NT2/D1 (cell line): ENCODE measurements around the gene GLI1.
A peak's percentile ranks its signal among the peaks of the same experiment; 100 is the strongest.

Experiments
- DNase-seq: peaks from one replicate; pipeline ENCODE4 v3.0.0-alpha.2; 2011; ENCODE audit warnings: low read depth, low spot score
- H3K27me3 ChIP-seq: 2 replicates; pipeline ENCODE4 v1.6.0; 2011; ENCODE audit warnings: mild to moderate bottlenecking; ENCODE audit not compliant: insufficient read length, insufficient read depth
- H3K36me3 ChIP-seq: 2 replicates; pipeline ENCODE4 v1.6.1; 2011; ENCODE audit warnings: mild to moderate bottlenecking, low read length, mixed read lengths; ENCODE audit not compliant: insufficient read depth, insufficient read length
- H3K4me1 ChIP-seq: 2 replicates; pipeline ENCODE4 v1.5.1; 2011; ENCODE audit not compliant: insufficient read depth, insufficient read length
- H3K4me3 ChIP-seq: 2 replicates; pipeline ENCODE4 v1.5.1; 2011; ENCODE audit warnings: low read depth; ENCODE audit not compliant: insufficient read length
- H3K9ac ChIP-seq: 2 replicates; pipeline ENCODE4 v1.6.0; 2011; ENCODE audit warnings: low read depth; ENCODE audit not compliant: insufficient read length
- H3K9me3 ChIP-seq: 2 replicates; pipeline ENCODE4 v1.5.1; 2011; ENCODE audit warnings: mild to moderate bottlenecking, low read length; ENCODE audit not compliant: insufficient read depth
- SUZ12 ChIP-seq: IDR thresholded peaks from 2 replicates; pipeline ENCODE4 v1.6.1; 2011; ENCODE audit not compliant: insufficient read length, insufficient read depth; ENCODE audit errors: extremely low read depth
- YY1 ChIP-seq: IDR thresholded peaks from 2 replicates; pipeline ENCODE4 v1.6.1; 2011; ENCODE audit not compliant: insufficient read length, insufficient read depth
- ZNF274 ChIP-seq: IDR thresholded peaks from 2 replicates; pipeline ENCODE4 v1.6.1; 2011; ENCODE audit warnings: mild to moderate bottlenecking, low read depth, low read length

The GLI1 gene

DNA sequence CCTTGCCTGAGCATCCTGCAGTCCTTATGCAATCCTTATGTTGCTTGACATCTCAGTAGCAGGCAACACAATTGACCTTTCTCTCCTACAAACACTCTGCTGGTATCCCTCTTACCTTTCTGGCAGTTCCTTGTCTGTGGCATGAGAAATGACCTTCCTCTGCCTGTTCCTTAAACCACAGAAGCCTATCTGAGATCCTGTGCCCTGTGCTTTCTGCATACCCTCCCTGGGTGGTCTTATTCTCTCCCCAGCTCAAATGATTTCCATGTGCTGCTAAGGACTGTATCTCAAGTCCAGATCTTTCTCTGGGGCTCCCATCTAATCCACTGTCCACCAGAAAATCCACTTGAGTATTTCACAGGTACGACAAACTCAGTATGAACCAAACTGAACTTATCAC, 22.1 kb downstream of the GLI1 start:
- TF ChIP-seq YY1 (no peak), SUZ12 (no peak), ZNF274 (no peak)

GRCh38 chr12:57483466-57483865, 23.9 kb downstream of the GLI1 start:
- no peak for TF ChIP-seq SUZ12
- Histone ChIP-seq H3K36me3 (peaks cover under 1% of the 10 kb centered on the region), H3K27me3 (no peaks in the 10 kb centered on the region), H3K9ac (no peak overlapping the region), H3K4me3 (no peak overlapping the region), H3K4me1 (peaks cover 4% of the 10 kb centered on the region), H3K9me3 (no peaks in the 10 kb centered on the region)
- no peak for DNase-seq

More for the DNA sequence above, 22.1 kb downstream of the GLI1 start:
- no peaks in the 10 kb centered on the region for H3K36me3 ChIP-seq
- H3K9ac ChIP-seq: no peak overlapping the region
- peaks cover 6% of the 10 kb centered on the region for H3K4me1 ChIP-seq
- H3K4me3 ChIP-seq: no peak overlapping the region
- peaks cover 13% of the 10 kb centered on the region for H3K27me3 ChIP-seq
- no peak for DNase-seq
- no peaks in the 10 kb centered on the region for H3K9me3 ChIP-seq

DNA sequence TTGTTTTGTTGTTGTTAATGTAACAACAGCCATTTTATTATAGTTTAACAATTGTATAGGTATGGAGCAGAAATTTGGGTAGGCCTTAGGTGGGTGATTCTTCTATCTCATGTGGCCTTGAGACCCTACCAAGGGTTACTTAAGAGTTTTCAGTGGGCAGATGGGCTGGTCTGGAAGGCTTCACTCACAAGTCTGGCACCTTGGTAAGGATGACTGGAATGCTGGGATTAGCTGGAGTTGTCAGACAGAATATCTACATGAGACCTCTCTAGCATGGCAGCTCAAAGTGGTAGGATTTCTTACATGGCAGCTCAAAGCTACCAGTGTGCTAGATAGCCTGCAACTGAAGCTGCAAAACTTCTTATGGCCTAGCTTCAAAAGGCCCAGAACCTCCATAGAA, 26.1 kb downstream of the GLI1 start:
- Histone ChIP-seq H3K36me3 (peaks cover 23% of the 10 kb centered on the region), H3K9ac (no peak overlapping the region), H3K9me3 (no peaks in the 10 kb centered on the region), H3K4me3 (no peak overlapping the region), H3K4me1 (peaks cover 11% of the 10 kb centered on the region), H3K27me3 (no peaks in the 10 kb centered on the region)
- no peak for DNase-seq
- TF ChIP-seq SUZ12: no peak
- TF ChIP-seq ZNF274: no peak
- TF ChIP-seq YY1: no peak

- H3K9me3 ChIP-seq: no peaks in the 10 kb centered on the region
- H3K4me1 ChIP-seq: peaks cover 9% of the 10 kb centered on the region
- no peak overlapping the region for H3K4me3 ChIP-seq
- H3K9ac ChIP-seq: no peak overlapping the region
- peaks cover 35% of the 10 kb centered on the region for H3K36me3 ChIP-seq
- DNase-seq: no peak
- H3K27me3 ChIP-seq: no peaks in the 10 kb centered on the region
- TF ChIP-seq YY1 (no peak), ZNF274 (no peak), SUZ12 (no peak)
Observed at GRCh38 chr12:57487055-57487596, 27.5 kb downstream of the GLI1 start.

GRCh38 chr12:57487597-57488401, 28.2 kb downstream of the GLI1 start, which contains the start of gene MARS1:
TSS of gene MARS1 (plus strand) at chr12:57488068. CDS start at chr12:57488091, 23 bp downstream.
- Histone ChIP-seq H3K9me3 (no peaks in the 10 kb centered on the region; the same call in 1 of the 2 replicates), H3K9ac (peak within 1 kb of the TSS; percentile 99), H3K4me3 (peak within 1 kb of the TSS; percentile 98), H3K4me1 (peaks cover 9% of the 10 kb centered on the region), H3K27me3 (no peaks in the 10 kb centered on the region), H3K36me3 (peaks cover 42% of the 10 kb centered on the region)
- DNase-seq: peak; percentile 95
- TF ChIP-seq YY1 (no peak), ZNF274 (no peak), SUZ12 (no peak)

DNA sequence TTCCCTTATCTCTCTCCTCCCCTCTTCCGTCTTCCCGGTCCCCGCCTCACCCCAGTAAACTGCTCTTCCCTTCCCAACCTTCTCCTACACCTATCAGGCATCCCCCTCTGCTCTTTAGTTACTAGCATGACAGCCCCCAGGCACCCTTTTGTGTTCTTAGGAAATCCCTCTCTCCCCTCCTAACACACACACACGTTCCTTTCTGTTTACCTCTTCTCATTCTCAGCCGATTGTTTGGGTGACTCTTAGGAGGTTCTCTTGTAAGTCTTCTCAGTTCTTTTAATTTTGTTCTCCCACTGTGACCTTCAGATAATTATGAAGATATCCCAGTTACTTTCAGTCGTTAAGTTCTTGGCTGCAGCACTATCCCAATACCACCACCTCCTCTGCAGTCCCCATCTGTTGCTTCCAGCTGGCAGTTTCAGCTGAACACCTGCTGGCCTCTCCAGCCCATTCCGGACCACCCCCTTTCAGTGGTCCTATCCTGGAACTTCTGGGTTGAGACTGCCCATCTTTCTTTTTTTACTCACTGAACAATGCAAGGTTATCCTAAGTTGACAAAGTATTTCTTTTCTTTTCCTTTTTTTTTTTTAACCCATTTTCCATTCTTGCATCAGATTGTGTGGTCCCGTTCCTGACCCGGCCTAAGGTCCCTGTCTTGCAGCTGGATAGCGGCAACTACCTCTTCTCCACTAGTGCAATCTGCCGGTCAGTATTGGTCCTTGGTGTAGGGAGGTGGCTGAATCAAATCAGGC, 29.0 kb downstream of the GLI1 start:
- Histone ChIP-seq H3K36me3 (peaks cover 45% of the 10 kb centered on the region), H3K4me1 (peaks cover 9% of the 10 kb centered on the region), H3K27me3 (no peaks in the 10 kb centered on the region), H3K9me3 (no peaks in the 10 kb centered on the region; the same call in 1 of the 2 replicates), H3K4me3 (peak overlapping the region; percentile 98), H3K9ac (peak overlapping the region; percentile 99)
- no peak for DNase-seq
- TF ChIP-seq ZNF274 (no peak), YY1 (no peak), SUZ12 (no peak)

DNA sequence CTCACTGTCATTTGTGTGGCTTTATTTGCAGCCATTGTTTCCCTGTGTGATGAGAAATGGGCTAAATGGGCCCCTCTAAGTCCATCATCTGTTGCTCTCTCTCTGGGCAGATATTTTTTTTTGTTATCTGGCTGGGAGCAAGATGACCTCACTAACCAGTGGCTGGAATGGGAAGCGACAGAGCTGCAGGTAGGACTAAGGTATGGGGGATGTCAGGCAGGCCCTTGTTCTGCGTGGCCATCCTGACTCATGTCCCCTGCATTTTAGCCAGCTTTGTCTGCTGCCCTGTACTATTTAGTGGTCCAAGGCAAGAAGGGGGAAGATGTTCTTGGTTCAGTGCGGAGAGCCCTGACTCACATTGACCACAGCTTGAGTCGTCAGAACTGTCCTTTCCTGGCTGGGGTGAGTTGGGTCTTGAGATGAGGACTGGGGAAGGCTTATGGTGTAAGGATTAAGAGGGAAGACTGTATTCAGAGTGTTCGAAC, 29.6 kb downstream of the GLI1 start:
- Histone ChIP-seq H3K4me1 (peaks cover 9% of the 10 kb centered on the region), H3K4me3 (peak overlapping the region; percentile 98), H3K36me3 (peaks cover 47% of the 10 kb centered on the region), H3K9me3 (no peaks in the 10 kb centered on the region; the same call in 1 of the 2 replicates), H3K9ac (peak overlapping the region; percentile 99), H3K27me3 (no peaks in the 10 kb centered on the region)
- TF ChIP-seq SUZ12: no peak
- no peak for DNase-seq
